ENCODE results near the gene SUGP1.

Gene SUGP1

GRCh38 chr19:19297759-19298158 lies 22.6 kb downstream of the SUGP1 start:
- no peak for DNase-seq (ENCODE audit: low read depth, low spot score)

- no peak for DNase-seq (ENCODE audit: low read depth, low spot score)
Observed at GRCh38 chr19:19296953-19297689, 23.2 kb downstream of the SUGP1 start.

GRCh38 chr19:19294914-19295313 lies 25.4 kb downstream of the SUGP1 start:
- DNase-seq (ENCODE audit: low read depth, low spot score), result no peak

GRCh38 chr19:19292607-19293006 lies 27.7 kb downstream of the SUGP1 start:
- no peak for DNase-seq (ENCODE audit: low read depth, low spot score)

GRCh38 chr19:19285686-19286085 lies 34.6 kb downstream of the SUGP1 start:
- DNase-seq (ENCODE audit: low read depth, low spot score), result no peak

GRCh38 chr19:19280561-19280960 lies 39.7 kb downstream of the SUGP1 start:
- DNase-seq (ENCODE audit: low read depth, low spot score), result no peak

GRCh38 chr19:19279853-19280252 lies 40.5 kb downstream of the SUGP1 start:
- DNase-seq (ENCODE audit: low read depth, low spot score), result no peak

GRCh38 chr19:19279062-19279612 lies 41.2 kb downstream of the SUGP1 start:
- no peak for DNase-seq (ENCODE audit: low read depth, low spot score)

- no peak for DNase-seq (ENCODE audit: low read depth, low spot score)
Observed at GRCh38 chr19:19278315-19278714, 42.0 kb downstream of the SUGP1 start.

- DNase-seq (ENCODE audit: low read depth, low spot score), result no peak
Observed at GRCh38 chr19:19276851-19277250, 43.5 kb downstream of the SUGP1 start.

GRCh38 chr19:19276386-19276785 lies 43.9 kb downstream of the SUGP1 start:
- no peak for DNase-seq (ENCODE audit: low read depth, low spot score)

- DNase-seq (ENCODE audit: low read depth, low spot score), result no peak
Observed at GRCh38 chr19:19274716-19275565, 45.4 kb downstream of the SUGP1 start.

- DNase-seq (ENCODE audit: low read depth, low spot score), result no peak
Observed at GRCh38 chr19:19274146-19274545, 46.2 kb downstream of the SUGP1 start.

- no peak for DNase-seq (ENCODE audit: low read depth, low spot score)
Observed at GRCh38 chr19:19271828-19272599, 48.3 kb downstream of the SUGP1 start.

GRCh38 chr19:19270749-19271571 lies 49.3 kb downstream of the SUGP1 start:
- DNase-seq (ENCODE audit: low read depth, low spot score), result no peak

- no peak for DNase-seq (ENCODE audit: low read depth, low spot score)
Observed at GRCh38 chr19:19269952-19270694, 50.2 kb downstream of the SUGP1 start.

- DNase-seq (ENCODE audit: low read depth, low spot score), result no peak
Observed at GRCh38 chr19:19268453-19269385, 51.6 kb downstream of the SUGP1 start.

GRCh38 chr19:19267305-19267704 lies 53.0 kb downstream of the SUGP1 start:
- no peak for DNase-seq (ENCODE audit: low read depth, low spot score)

- DNase-seq (ENCODE audit: low read depth, low spot score), result no peak
Observed at GRCh38 chr19:19263886-19264487, 56.3 kb downstream of the SUGP1 start.

Measured in activated naive CD8-positive, alpha-beta T cell treated with anti-CD3 and anti-CD28 coated beads, Interleukin-2, amount 50 U/mL, for 16 hours (primary cell).